HEK293 (cell line): ENCODE data around the gene DENND10.
A peak's percentile ranks its signal among the peaks of the same experiment; 100 is the strongest.

Source experiments
- CTCF ChIA-PET: fragments of 350-600 bp; formaldehyde crosslinking; extraction: SDS; loops from one replicate; lab custom pipeline; 2021; ENCODE audit warnings: antibody characterized with exemption; lab: Yijun Ruan, JAX
- POLR2A ChIA-PET: fragments of 300-600 bp; formaldehyde crosslinking; extraction: SDS; loops from one replicate; lab custom pipeline; 2020; ENCODE audit warnings: antibody characterized with exemption, inconsistent platforms; lab: Yijun Ruan, JAX
- H3K27ac ChIP-seq: fragments of 200-500 bp; sonication (Bioruptor generic); 2 replicates; pipeline ENCODE4 v1.5.1; 2014; ENCODE audit warnings: low read depth, low read length, control low read depth, inconsistent platforms; ENCODE audit errors: extremely low read depth
- H3K36me3 ChIP-seq, 2 experiments: fragments of 200-500 bp in 1 of 2; sonication (Bioruptor generic) in 1 of 2; 1 replicate in 1 of 2; 2 replicates in 1 of 2; pipeline ENCODE4 v1.5.1; 2014 to 2017; ENCODE audit warnings: inconsistent platforms in 2 of 2, low read length in 2 of 2; ENCODE audit not compliant: control insufficient read depth in 2 of 2, insufficient read depth in 1 of 2
- H3K4me1 ChIP-seq: fragments of 200-500 bp; sonication (Bioruptor generic); 2 replicates; pipeline ENCODE4 v1.5.1; 2014; ENCODE audit warnings: mild to moderate bottlenecking, low read length, inconsistent platforms; ENCODE audit not compliant: control insufficient read depth, insufficient read depth
- H3K4me3 ChIP-seq: 2 replicates; pipeline ENCODE4 v1.5.1; 2011; ENCODE audit warnings: low read depth, mild to moderate bottlenecking, control low read depth, low read length, moderate library complexity
- H3K9me3 ChIP-seq: fragments of 200-500 bp; sonication (Bioruptor generic); 2 replicates; pipeline ENCODE4 v1.5.1; 2014; ENCODE audit warnings: low read depth, low read length, inconsistent platforms; ENCODE audit not compliant: control insufficient read depth, insufficient read depth
- EGR2 ChIP-seq: fragments of 450-650 bp; formaldehyde crosslinking; IDR thresholded peaks from 2 replicates; pipeline ENCODE4 v1.5.1; 2016; ENCODE audit warnings: low read depth, missing biosample characterization, missing genetic modification characterization
- GLIS2 ChIP-seq: fragments of 450-650 bp; formaldehyde crosslinking; IDR thresholded peaks from 2 replicates; pipeline ENCODE4 v1.5.1; 2016; ENCODE audit warnings: missing biosample characterization, missing genetic modification characterization
- KLF9 ChIP-seq: fragments of 450-650 bp; formaldehyde crosslinking; IDR thresholded peaks from 2 replicates; pipeline ENCODE4 v1.5.1; 2016; ENCODE audit warnings: missing biosample characterization, missing genetic modification characterization, low read depth
- OVOL3 ChIP-seq: fragments of 450-650 bp; formaldehyde crosslinking; IDR thresholded peaks from 2 replicates; pipeline ENCODE4 v1.5.1; 2016; ENCODE audit warnings: missing biosample characterization, missing genetic modification characterization
- SCRT1 ChIP-seq: fragments of 450-650 bp; formaldehyde crosslinking; IDR thresholded peaks from 2 replicates; pipeline ENCODE4 v1.5.1; 2016; ENCODE audit warnings: missing biosample characterization, missing genetic modification characterization, borderline replicate concordance
- SP3 ChIP-seq: fragments of 450-650 bp; formaldehyde crosslinking; IDR thresholded peaks from 2 replicates; pipeline ENCODE4 v1.5.1; 2016; ENCODE audit warnings: missing biosample characterization, missing genetic modification characterization
- ZEB2 ChIP-seq: fragments of 450-650 bp; formaldehyde crosslinking; IDR thresholded peaks from 2 replicates; pipeline ENCODE4 v1.5.1; 2016; ENCODE audit warnings: missing biosample characterization, missing genetic modification characterization
- ZFHX2 ChIP-seq: fragments of 450-650 bp; formaldehyde crosslinking; conservative IDR thresholded peaks from 2 replicates; pipeline ENCODE4 v1.5.1; 2016; ENCODE audit warnings: missing biosample characterization, missing genetic modification characterization
- ZFP37 ChIP-seq: fragments of 450-650 bp; formaldehyde crosslinking; IDR thresholded peaks from 2 replicates; pipeline ENCODE4 v1.5.1; 2016; ENCODE audit warnings: missing biosample characterization, missing genetic modification characterization
- ZIC2 ChIP-seq: fragments of 450-650 bp; formaldehyde crosslinking; IDR thresholded peaks from 2 replicates; pipeline ENCODE4 v1.5.1; 2016; ENCODE audit warnings: missing biosample characterization, missing genetic modification characterization
- ZNF121 ChIP-seq: fragments of 450-650 bp; formaldehyde crosslinking; IDR thresholded peaks from 2 replicates; pipeline ENCODE4 v1.5.1; 2016; ENCODE audit warnings: missing biosample characterization, missing genetic modification characterization
- ZNF211 ChIP-seq: fragments of 450-650 bp; formaldehyde crosslinking; IDR thresholded peaks from 2 replicates; pipeline ENCODE4 v1.5.1; 2016; ENCODE audit warnings: low read depth, missing biosample characterization, missing genetic modification characterization
- ZNF292 ChIP-seq: fragments of 450-650 bp; formaldehyde crosslinking; IDR thresholded peaks from 2 replicates; pipeline ENCODE4 v1.5.1; 2016; ENCODE audit warnings: low read depth, missing biosample characterization, missing genetic modification characterization, borderline replicate concordance
- ZNF335 ChIP-seq: fragments of 450-650 bp; formaldehyde crosslinking; conservative IDR thresholded peaks from 2 replicates; pipeline ENCODE4 v1.5.1; 2016; ENCODE audit warnings: missing biosample characterization, missing genetic modification characterization
- TF ChIP-seq, protein P1 (sequence below): fragments of 450-650 bp; formaldehyde crosslinking; IDR thresholded peaks from 2 replicates; pipeline ENCODE4 v1.5.1; 2016; ENCODE audit warnings: missing biosample characterization, missing genetic modification characterization
- TF ChIP-seq, protein P2 (sequence below): fragments of 450-650 bp; formaldehyde crosslinking; IDR thresholded peaks from 2 replicates; pipeline ENCODE4 v1.5.1; 2016; ENCODE audit warnings: missing biosample characterization, missing genetic modification characterization, borderline replicate concordance
- TF ChIP-seq, protein P3 (sequence below): fragments of 450-650 bp; formaldehyde crosslinking; IDR thresholded peaks from 2 replicates; pipeline ENCODE4 v1.5.1; 2016; ENCODE audit warnings: missing biosample characterization, missing genetic modification characterization
- TF ChIP-seq, protein P4 (sequence below): fragments of 450-650 bp; formaldehyde crosslinking; IDR thresholded peaks from 2 replicates; pipeline ENCODE4 v1.5.1; 2016; ENCODE audit warnings: missing biosample characterization, missing genetic modification characterization
- TF ChIP-seq, protein P5 (sequence below): fragments of 450-650 bp; formaldehyde crosslinking; IDR thresholded peaks from 2 replicates; pipeline ENCODE4 v1.5.1; 2016; ENCODE audit warnings: missing biosample characterization, missing genetic modification characterization

DENND10 gene

DNA sequence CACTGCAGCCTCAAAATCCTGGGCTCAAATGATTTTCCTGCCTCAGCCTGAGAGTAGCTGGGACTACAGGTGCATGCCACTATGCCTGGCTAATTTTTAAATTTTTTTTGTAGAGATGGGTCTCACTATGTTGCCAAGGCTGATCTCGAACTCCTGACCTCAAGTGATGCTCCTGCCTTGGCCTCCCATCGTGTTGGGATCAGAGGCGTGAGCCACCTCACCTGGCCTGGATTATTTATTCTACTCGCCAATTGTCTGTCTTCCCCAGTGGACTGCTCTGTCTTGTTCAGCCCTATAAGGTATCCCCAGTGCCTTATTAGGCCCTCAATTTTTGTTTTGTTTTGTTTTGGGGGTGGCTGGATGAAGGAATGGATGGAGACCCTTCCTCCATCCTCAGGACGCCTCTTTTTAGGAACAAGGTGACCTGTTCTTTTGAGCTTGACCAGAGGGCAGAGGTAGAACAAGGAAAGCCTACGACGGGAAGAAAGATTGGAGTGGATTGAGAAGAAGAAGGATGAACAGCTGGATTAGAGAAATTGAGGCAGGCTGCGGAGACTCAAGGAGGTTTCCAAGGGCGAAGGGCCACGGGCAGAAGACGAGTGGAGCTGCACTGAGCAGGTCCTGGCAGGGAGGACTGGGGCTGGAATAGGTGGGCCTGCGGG lies 541 bp upstream of the DENND10 start:
- no peak overlapping the region for H3K4me3 ChIP-seq
- peaks cover 6% of the 10 kb centered on the region for H3K4me1 ChIP-seq
- H3K9me3 ChIP-seq = no peaks in the 10 kb centered on the region
- no peak overlapping the region for H3K27ac ChIP-seq
- H3K36me3 ChIP-seq = peaks cover 11 to 27% of the 10 kb centered on the region in 2 experiments; a peak in 2 of 3 replicates
- 0 out of 2 replicates have a peak, but pooled peaks have one; percentile 8 for TF ChIP-seq SCRT1
- TF ChIP-seq, protein P1, sequence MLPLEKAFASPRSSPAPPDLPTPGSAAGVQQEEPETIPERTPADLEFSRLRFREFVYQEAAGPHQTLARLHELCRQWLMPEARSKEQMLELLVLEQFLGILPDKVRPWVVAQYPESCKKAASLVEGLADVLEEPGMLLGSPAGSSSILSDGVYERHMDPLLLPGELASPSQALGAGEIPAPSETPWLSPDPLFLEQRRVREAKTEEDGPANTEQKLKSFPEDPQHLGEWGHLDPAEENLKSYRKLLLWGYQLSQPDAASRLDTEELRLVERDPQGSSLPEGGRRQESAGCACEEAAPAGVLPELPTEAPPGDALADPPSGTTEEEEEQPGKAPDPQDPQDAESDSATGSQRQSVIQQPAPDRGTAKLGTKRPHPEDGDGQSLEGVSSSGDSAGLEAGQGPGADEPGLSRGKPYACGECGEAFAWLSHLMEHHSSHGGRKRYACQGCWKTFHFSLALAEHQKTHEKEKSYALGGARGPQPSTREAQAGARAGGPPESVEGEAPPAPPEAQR = no peak
- TF ChIP-seq, protein P2, sequence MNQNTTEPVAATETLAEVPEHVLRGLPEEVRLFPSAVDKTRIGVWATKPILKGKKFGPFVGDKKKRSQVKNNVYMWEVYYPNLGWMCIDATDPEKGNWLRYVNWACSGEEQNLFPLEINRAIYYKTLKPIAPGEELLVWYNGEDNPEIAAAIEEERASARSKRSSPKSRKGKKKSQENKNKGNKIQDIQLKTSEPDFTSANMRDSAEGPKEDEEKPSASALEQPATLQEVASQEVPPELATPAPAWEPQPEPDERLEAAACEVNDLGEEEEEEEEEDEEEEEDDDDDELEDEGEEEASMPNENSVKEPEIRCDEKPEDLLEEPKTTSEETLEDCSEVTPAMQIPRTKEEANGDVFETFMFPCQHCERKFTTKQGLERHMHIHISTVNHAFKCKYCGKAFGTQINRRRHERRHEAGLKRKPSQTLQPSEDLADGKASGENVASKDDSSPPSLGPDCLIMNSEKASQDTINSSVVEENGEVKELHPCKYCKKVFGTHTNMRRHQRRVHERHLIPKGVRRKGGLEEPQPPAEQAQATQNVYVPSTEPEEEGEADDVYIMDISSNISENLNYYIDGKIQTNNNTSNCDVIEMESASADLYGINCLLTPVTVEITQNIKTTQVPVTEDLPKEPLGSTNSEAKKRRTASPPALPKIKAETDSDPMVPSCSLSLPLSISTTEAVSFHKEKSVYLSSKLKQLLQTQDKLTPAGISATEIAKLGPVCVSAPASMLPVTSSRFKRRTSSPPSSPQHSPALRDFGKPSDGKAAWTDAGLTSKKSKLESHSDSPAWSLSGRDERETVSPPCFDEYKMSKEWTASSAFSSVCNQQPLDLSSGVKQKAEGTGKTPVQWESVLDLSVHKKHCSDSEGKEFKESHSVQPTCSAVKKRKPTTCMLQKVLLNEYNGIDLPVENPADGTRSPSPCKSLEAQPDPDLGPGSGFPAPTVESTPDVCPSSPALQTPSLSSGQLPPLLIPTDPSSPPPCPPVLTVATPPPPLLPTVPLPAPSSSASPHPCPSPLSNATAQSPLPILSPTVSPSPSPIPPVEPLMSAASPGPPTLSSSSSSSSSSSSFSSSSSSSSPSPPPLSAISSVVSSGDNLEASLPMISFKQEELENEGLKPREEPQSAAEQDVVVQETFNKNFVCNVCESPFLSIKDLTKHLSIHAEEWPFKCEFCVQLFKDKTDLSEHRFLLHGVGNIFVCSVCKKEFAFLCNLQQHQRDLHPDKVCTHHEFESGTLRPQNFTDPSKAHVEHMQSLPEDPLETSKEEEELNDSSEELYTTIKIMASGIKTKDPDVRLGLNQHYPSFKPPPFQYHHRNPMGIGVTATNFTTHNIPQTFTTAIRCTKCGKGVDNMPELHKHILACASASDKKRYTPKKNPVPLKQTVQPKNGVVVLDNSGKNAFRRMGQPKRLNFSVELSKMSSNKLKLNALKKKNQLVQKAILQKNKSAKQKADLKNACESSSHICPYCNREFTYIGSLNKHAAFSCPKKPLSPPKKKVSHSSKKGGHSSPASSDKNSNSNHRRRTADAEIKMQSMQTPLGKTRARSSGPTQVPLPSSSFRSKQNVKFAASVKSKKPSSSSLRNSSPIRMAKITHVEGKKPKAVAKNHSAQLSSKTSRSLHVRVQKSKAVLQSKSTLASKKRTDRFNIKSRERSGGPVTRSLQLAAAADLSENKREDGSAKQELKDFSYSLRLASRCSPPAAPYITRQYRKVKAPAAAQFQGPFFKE (tag by site-specific recombination) = 0 out of 2 replicates have a peak, but pooled peaks have one; percentile 41
- no peak for TF ChIP-seq OVOL3 (tag by site-specific recombination)
- TF ChIP-seq ZNF335 (tag by site-specific recombination) = peak; percentile 79
- ChIA-PET CTCF (interaction anchor here (0.6 kb wide), 1 partner anchor 525 kb away, joined by 4 read pairs; no protein-coding TSS in a partner anchor), POLR2A (interaction anchor here (0.6 to 2.5 kb wide), 11 partner anchors 9 to 649 kb away, joined by 3 to 19 read pairs (median 7); partner anchors contain the start of genes EIF3A and SFXN4)

DNA sequence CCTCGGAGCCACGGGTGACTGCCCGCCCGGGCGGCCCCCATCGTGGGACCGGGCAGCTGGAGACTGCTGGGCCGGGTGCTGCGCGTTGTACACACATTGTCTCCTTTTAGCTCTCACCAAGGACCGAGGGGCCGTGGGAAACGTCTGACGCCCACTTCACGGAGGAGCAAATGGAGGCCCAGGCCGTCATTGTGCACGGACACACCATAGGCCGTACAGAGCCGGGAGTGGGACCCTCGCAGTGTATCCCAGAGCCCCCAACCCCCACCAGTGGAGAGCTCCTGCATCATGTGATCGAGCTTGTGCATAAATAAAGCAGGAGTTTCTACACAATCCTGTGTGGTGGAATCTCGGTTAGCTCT lies 722 bp downstream of the DENND10 start:
- CTCF ChIA-PET = interaction anchor here (0.6 to 0.7 kb wide), 4 partner anchors 17 to 491 kb away, joined by 3 read pairs; no protein-coding TSS in a partner anchor
- H3K4me1 ChIP-seq = peaks cover 6% of the 10 kb centered on the region
- peak overlapping the region; percentile 65 for H3K4me3 ChIP-seq
- no peaks in the 10 kb centered on the region for H3K9me3 ChIP-seq
- H3K27ac ChIP-seq = peak overlapping the region; percentile 71; the same call in 1 of the 2 replicates
- POLR2A ChIA-PET = interaction anchor here (0.8 to 2.5 kb wide), 6 partner anchors 11 to 350 kb away, joined by 3 to 19 read pairs (median 7); partner anchors contain the start of genes CACUL1 and EIF3A
- H3K36me3 ChIP-seq = peaks cover 23 to 40% of the 10 kb centered on the region in 2 experiments; a peak in 2 of 3 replicates
- TF ChIP-seq SP3 (tag by site-specific recombination) (0 out of 2 replicates have a peak, but pooled peaks have one; percentile 10), ZNF121 (tag by site-specific recombination) (0 out of 2 replicates have a peak, but pooled peaks have one; percentile 11), ZNF292 (no peak), ZIC2 (tag by site-specific recombination) (peak; percentile 24; the same call in 1 of the 2 replicates), ZEB2 (tag by site-specific recombination) (no peak), ZFHX2 (tag by site-specific recombination) (0 out of 2 replicates have a peak, but pooled peaks have one; percentile 10), GLIS2 (tag by site-specific recombination) (0 out of 2 replicates have a peak, but pooled peaks have one; percentile 20), ZFP37 (tag by site-specific recombination) (0 out of 2 replicates have a peak, but pooled peaks have one; percentile 25), EGR2 (0 out of 2 replicates have a peak, but pooled peaks have one; percentile 11), KLF9 (tag by site-specific recombination) (peak; percentile 36; the same call in 1 of the 2 replicates), ZNF211 (tag by site-specific recombination) (no peak)
- TF ChIP-seq, protein P3, sequence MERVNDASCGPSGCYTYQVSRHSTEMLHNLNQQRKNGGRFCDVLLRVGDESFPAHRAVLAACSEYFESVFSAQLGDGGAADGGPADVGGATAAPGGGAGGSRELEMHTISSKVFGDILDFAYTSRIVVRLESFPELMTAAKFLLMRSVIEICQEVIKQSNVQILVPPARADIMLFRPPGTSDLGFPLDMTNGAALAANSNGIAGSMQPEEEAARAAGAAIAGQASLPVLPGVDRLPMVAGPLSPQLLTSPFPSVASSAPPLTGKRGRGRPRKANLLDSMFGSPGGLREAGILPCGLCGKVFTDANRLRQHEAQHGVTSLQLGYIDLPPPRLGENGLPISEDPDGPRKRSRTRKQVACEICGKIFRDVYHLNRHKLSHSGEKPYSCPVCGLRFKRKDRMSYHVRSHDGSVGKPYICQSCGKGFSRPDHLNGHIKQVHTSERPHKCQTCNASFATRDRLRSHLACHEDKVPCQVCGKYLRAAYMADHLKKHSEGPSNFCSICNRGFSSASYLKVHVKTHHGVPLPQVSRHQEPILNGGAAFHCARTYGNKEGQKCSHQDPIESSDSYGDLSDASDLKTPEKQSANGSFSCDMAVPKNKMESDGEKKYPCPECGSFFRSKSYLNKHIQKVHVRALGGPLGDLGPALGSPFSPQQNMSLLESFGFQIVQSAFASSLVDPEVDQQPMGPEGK (tag by site-specific recombination) = peak; percentile 70
- TF ChIP-seq, protein P4, sequence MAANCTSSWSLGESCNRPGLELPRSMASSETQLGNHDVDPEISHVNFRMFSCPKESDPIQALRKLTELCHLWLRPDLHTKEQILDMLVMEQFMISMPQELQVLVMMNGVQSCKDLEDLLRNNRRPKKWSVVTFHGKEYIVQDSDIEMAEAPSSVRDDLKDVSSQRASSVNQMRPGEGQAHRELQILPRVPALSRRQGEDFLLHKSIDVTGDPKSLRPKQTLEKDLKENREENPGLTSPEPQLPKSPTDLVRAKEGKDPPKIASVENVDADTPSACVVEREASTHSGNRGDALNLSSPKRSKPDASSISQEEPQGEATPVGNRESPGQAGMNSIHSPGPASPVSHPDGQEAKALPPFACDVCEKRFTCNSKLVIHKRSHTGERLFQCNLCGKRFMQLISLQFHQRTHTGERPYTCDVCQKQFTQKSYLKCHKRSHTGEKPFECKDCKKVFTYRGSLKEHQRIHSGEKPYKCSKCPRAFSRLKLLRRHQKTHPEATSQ (tag by site-specific recombination) = no peak
- TF ChIP-seq, protein P5, sequence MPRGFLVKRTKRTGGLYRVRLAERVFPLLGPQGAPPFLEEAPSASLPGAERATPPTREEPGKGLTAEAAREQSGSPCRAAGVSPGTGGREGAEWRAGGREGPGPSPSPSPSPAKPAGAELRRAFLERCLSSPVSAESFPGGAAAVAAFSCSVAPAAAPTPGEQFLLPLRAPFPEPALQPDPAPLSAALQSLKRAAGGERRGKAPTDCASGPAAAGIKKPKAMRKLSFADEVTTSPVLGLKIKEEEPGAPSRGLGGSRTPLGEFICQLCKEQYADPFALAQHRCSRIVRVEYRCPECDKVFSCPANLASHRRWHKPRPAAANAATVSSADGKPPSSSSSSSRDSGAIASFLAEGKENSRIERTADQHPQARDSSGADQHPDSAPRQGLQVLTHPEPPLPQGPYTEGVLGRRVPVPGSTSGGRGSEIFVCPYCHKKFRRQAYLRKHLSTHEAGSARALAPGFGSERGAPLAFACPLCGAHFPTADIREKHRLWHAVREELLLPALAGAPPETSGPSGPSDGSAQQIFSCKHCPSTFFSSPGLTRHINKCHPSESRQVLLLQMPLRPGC (tag by site-specific recombination) = peak; percentile 44; the same call in 1 of the 2 replicates
